Activated CD4-positive, alpha-beta T cell treated with anti-CD3 and anti-CD28 coated beads, Interleukin-2, amount 50 U/mL, for 24 hours (primary cell): ENCODE results near the gene ENDOV.

Experiments used
- DNase-seq, 2 donors: peaks; one replicate each; pipeline ENCODE4 v3.0.0-alpha.2; 2020; ENCODE audit warnings: low read depth in 1 of 2, low spot score in 1 of 2

Gene ENDOV

DNA sequence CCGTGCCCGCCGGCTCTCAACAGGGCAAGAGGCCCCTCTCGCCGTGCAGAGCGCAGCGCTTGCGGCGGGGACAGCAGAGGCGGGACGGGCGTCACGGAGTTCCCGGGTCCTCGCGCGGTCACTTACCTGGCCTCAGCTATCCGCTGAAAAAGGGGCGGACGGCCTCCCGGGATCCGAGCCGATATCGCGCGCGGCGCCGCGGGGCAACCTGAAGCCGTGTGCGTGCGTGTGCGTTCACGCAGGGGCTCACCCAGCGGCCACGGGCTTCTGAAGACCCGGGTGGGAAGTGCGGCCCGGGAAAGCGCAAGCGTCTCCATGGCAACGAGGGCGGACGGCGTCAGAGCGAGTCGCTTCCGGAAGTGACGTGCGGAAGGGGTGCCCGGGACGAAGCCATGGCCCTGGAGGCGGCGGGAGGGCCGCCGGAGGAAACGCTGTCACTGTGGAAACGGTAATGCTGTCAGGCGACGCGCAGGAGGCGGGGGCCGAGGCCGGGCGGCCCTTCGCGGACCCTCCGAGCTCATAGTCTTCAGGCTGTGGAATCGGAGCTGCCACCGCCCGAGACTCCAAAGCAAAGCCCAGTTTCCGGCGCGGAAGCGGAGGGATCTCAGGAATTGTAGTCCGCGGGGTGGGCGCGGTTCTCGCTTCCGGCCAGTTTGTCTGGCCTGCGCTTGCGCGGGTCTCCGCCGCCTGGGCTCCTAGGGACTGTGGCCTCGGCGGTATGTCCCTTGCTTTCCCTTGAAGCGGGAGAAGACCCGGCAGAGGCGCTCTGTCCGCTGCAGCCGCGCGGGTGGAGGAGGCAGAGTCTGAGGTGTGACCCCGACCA is at the start of gene ENDOV:
TSS of gene ENDOV (plus strand) at position 365 of the 823 bp plus-strand sequence. CDS start at position 393, 28 bp downstream.
- DNase-seq: peak; percentile 87 to 91

DNA sequence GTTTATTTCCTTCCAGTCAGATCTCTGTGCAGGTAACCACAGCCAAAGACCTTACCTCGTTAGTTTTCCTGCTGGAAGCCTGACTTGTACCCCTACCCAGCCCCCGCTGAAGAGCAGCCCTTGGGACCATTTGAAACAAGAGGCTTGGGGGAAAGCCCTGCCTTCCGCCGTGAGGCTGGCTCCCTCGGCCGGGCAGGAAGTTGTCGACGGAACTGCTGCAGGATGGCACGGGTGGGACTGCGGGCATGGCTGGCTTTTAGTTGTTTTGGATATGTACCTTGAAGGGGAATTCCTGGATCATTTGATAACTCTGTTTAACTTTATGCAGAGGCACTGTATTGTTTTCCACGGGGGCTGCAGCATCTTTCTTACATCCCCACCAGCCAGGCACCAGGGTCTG is 49.0 kb upstream of the ENDOV start:
- no peak for DNase-seq

DNA sequence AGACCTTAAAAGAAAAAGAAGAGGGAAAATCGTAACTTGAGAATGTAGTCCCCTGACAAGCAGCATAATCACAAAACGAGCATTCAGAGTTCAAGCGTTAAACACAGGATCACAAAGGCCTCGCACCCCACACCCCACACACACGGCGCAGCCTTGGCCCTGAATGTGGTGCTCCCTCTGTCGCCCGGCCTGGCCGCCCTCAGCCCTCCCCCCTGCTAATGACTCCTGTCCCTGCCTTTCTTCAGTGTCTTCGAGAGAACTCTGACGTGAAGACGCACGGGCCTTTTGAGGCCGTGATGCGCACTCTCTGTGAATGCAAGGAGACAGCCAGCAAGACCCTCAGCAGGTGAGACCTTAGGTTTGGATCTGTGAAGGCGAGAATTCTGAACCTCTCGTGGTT is 47.5 kb upstream of the ENDOV start:
- no peak for DNase-seq

DNA sequence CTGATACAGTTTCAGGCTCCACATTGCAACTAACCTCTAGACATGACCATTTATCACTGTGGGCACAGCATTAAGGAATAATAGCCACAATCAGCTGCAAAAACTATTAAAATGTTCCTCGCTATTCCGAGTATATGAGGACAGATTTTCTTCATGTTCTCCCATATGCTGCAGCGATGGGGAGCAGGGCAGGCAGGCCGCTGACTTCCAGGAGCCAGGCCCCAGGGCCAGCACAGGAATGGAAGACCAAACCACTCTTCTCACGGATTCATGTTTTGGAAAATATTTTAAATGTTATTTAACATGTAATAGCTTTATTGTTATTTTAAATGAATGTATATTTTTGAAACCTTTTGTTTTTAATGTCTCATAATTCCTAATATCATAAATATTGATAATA is 43.8 kb upstream of the ENDOV start:
- DNase-seq: no peak

DNA sequence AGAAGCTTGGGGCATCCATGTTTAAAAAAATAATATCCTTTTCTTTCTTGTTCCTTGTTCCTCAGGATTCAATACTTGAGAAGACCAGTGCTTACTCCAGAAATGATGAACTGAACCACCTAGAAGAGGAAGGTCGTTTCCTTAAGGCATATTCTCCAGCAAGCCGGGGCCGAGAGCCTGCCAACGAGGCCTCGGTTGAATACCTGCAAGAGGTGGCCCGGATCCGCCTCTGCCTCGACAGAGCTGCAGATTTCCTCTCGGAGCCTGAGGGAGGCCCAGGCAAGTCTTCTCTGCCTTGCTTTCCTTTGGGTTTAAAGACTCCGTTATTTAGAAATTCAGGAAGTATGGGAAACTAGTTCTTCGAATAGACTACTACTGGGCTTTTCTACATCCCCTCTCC is 42.5 kb upstream of the ENDOV start:
- DNase-seq: no peak

DNA sequence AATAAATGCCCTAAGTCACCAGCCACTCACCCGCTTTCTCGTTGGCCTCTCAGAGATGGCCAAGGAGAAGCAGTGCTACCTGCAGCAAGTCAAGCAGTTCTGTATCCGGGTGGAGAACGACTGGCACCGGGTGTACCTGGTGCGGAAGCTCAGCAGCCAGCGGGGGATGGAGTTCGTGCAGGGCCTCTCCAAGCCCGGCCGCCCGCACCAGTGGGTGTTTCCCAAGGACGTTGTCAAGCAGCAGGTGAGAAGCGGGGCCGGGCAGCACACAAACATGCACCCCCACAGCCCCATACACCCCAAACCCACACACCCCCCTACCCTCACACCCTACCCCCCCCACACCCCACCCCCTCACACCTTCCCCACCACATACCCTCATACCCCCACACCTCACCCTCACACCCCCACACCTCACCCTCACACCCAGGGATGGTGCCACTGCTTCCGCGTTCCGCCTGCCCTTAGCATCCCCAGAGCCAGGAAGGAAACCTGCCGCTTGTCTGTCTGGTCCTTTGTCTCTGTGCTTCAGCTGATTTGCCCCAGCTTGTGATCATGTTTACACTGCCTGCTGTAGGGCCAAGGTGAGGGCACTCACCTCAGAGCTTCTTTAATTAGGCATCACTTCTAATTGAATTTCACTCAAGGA is 41.9 kb upstream of the ENDOV start:
- DNase-seq: no peak

DNA sequence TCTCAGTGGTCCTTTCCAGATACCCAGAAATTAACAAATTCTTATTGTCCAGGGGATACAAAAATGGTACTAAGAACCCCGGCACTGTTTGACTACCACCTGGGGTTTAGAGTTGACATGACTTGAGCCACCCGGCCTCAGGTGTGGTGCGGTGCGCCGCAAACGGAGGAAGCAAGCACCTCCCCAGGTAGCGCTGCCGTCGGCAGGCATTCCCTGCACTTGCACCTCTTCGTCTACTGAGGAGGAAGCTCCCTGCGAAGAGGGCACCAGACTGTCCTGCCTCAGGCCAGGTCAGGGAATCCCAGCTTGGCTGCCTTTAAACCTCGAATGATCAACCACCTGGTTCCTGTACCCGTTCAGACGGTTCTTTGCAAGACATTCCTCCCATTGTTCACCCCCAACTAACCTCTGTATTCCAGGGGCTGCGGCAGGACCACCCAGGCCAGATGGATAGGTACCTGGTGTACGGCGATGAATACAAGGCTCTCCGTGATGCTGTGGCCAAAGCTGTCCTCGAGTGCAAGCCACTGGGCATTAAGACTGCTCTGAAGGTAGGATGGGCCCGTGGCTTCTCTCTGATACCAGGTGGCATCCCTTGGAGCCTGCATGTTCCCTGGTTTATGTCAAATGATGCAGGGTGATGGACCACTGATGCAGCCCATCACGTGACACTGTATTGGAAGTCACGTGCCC is 40.8 kb upstream of the ENDOV start:
- DNase-seq: no peak

DNA sequence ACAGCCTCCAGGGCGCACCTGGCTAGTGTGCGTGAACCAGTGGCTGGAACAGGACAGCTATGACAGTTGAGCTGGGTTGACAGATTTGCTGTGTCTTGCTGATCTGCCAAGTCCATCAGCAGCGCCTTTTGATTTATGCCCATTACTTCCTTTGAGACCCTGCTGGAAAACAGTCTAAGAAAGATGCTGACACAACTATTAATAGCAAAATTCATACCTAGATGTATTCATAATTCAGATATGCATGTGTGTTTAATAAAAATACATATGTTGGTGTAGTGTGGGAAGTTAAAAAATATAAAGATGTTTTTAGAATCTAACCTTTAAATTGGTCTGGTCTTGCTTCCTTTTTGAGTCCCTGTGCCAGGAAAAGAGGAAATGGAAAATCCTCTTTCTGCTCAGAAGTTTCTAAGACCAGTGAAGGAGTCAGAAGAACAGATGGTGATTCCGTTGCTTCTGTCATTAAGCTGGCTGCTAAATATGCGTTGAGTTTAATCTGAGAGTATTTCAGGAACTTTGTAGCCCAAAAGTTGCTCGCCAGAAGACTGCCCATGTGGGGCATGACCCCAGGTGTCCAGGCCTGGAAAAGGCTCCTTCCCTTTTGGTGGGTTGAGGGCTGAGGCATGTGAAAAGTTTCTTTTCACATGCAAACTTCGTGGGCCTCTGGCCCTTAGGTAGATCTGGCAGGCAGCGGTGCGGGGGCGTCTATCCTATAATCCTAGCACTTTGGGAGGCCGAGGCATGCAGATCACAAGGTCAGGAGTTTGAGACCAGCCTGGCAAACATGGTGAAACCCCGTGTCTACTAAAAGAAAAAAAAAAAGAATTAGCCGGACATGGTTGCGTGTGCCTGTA is 40.0 kb upstream of the ENDOV start:
- DNase-seq: no peak

DNA sequence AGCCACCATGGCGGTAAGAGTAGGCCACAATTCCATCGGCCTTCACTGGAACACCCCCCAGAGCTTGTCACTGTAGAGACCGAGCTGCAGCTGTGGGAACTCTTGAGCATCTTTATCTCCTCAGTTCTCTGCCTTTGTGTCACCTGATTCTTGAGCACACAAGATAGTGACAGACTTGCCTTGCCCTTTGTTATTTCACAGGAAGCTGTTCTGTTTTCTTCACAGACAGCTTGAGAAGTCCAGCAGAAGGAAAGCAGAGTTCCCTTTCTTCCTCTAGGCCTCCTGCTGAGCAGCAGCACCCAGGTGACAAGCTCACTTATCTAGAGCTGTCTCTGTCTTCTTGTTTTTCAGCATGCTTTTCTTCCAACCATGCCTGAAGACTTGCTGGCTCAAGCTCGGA is 38.4 kb upstream of the ENDOV start:
- no peak for DNase-seq

DNA sequence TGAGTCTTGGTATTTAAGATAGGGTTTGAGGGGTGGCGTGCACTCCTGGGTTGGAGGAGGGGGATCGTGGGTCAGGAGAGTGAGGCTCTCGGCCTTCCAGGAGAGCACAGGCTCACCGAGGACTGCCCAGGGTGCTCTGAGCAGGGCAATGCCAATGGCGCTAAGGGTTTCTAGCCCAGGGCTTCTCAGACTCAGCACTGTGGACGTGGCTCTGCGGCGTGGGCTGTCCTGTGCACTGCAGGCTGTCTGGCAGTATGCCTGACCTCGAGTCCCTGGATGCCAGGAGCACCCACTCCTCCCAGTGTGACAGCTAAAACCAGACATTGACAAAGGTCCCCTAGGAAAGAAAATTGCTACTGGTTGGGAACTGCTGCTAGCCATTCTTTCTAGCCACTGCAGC is 37.2 kb upstream of the ENDOV start:
- DNase-seq: no peak

DNA sequence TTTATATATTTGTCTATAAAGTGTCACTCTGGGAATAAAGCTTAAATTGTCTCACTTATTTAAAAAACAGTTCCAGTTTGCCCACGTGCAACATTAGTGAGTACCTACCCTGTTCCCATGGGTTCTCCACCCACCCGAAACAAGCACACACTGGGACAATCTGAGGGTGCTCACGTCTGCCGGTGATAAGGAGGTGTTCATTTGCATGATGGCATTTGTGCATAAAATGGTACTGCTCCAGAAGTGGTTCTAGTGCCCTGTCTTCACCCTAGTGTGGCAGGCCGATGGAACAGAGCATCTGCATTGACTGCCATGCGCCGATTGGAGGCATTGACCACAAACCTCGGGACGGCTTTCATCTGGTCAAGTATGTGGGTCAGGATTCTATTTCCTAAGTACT is 35.6 kb upstream of the ENDOV start:
- no peak for DNase-seq

DNA sequence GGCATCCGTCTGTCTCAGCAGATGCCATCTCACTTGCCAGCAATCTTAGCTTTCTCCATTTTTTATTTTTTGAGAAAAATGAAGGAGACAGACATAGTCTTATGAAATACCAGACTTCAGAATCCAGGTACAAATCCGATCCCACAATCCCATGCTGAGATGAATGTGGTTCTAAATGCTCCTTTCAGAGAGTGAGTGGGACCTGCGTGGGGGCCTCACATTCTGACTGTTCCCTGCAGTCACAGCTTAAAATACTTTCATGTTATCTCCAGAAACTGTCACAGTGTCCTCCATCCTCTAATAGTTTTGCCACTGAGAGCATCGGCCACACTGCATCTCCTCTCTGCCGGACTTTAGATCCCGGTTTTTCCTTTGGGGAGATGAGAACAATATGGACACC is 34.9 kb upstream of the ENDOV start:
- DNase-seq: no peak

DNA sequence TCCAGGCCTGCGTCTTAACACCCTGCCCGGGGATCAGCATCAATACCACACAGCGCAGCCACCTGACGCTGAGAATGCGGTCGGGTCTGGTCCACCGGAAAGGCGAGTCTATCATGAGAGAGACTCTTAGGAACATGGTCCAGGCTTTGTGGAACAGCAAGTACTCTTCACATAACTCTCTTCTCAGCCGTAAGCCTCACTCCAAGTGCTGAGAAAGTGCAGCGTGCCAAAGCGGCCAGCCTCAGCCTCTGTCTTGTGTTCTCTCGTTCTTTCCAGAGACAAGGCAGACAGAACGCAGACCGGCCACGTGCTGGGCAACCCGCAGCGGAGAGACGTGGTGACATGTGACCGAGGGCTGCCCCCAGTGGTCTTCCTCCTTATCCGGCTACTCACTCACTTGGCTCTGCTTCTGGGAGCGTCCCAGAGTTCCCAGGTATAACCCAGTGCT is 34.4 kb upstream of the ENDOV start:
- DNase-seq: no peak

DNA sequence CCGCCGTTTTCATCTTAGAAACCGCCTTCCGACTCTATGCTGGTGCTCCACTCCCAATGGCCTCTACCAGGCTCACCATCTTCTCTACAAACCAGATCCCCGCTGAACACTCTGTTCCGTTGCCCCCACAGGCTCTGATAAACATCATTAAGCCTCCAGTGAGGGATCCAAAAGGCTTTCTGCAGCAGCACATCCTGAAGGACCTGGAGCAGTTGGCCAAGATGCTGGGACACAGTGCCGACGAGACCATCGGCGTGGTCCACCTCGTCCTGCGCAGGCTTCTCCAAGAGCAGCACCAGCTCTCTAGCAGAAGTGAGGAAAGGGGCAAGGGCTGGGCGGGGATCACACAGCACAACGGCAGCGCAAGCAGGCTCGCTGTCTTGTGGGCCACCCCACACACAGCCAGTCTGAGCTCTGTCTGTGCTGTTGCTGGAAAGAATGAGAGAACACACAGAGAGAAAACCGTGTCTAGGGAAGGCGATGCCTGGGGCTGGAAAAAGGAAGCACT is 33.5 kb upstream of the ENDOV start:
- no peak for DNase-seq

DNA sequence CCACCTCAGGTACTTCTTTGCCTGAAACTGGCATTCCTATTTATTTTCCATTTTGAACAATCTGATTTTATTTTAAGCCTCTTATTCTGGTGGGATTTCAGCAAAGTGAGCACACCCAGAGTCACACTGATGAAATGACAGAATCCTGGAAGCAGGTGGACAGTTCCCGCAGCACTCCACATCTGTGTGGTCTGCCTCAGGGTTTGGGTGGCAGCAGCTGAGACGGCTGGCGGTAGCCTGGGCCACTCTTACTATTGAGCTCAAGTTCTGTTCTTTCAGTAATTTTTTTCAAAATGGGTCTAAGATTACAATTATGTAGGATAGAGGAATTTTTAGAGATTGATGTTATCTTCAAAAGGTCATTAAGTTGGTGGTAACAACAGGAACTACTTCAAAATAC is 32.5 kb upstream of the ENDOV start:
- DNase-seq: no peak

DNA sequence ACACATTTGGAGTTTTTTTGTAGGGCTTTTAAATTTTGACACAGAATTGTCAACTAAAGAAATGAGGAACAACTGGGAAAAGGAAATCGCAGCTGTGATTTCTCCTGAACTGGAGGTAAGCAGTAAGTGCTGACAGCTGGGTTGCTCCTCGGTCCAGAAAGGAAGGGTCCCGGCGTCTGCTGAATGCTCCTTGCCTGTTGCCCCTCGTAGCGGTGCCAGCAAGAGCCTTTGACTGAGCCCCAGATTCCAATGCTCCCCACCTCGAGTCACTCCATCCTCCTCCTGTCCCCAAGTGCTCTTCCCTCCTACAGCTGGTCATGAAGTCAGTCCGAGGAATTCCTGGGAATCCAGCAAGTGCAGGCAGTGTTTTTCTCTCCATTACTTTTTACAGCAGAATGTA is 32.0 kb upstream of the ENDOV start:
- DNase-seq: no peak

DNA sequence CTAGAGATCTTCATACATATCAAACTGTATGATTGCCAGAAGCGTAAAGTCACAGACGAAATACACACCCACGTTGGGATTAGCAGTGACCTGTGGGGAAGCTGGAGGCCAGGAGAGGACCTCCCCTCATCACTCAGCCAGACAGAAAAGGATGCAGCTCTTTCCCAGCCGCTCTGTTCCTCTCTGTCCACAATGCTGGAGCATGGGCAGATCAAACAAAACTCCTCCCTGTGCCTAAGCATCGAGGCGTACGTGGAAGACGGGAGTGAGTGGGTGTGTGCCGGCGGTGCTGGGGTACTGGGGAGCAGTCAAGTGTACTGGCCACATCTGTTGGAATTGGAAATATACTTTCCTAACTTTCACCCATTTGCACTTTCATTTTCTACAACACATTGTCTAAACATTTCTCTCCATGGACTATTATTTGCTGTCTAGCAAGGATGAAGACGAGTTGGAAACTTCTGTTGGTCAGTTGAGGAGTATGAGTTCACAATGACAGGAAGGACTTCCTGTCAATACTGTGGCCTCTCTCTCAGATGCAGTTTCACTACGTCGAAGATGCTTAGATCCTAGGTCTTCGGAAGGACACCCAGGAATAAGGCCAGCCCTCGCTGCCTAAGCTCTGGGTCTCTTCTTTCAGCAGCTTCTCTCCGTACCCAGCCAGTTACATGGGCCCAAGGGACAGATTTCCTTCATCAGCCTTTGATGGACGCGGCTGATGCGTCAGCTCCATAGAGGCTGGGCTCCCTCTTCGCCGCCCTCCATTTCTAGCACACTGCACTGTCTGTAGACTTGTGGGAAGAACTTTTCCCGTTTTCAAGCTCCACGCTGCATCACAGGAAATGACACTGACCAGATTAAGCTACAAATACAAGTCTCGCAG is 30.6 kb upstream of the ENDOV start:
- DNase-seq: no peak

DNA sequence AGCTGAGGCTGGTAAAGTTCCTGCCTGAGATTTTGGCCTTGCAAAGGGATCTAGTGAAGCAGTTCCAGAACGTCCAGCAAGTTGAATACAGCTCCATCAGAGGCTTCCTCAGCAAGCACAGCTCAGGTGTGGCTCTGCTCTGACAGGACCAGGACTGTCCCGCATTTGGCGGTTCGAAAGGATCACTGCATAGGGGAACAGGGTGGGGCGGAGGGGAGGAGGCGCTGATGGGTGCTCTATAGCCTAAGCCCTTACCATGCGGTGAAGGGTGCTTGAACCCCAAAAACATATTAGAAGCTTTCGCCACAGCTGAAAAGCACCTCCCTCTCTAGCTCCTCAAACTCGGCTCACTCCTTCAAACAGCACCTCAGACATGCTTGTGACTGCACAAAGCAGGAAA is 29.9 kb upstream of the ENDOV start:
- DNase-seq: no peak

DNA sequence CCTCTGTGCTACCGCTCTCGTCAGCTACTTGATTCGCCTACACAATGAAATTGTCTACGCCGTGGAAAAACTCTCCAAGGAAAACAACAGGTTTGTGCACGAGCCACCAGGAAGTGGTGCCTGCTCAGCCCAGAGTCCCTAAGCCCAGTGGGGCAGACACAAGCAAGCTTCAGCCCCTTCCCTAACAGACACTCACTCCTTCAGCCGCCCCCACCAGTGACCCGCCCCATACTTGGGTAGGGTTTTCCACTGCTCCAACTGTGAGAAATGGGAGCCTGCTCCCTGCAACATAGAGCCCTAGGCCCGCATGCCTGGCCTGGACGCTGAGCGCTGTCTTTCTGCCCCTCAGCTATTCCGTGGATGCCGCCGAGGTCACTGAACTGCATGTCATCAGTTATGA is 28.6 kb upstream of the ENDOV start:
- DNase-seq: no peak

DNA sequence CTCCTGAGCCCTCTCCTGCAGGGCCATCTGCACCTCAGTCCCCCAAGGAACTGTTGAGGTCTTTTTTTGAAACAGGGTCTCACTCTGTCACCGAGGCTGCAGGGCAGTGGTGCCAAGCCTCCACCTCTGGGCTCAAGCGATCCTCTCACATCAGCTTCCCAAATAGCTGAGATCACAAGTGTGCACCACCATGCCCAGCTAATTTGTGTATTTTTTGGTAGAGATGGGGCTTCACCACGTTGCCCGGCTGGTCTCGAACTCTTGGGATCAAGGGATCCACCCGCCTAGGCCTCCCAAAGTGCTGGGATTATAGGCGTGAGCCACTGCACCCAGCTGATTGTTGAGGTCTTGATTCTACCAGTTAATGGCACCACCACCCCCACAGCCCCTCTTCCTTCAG is 27.9 kb upstream of the ENDOV start:
- DNase-seq: no peak
